Mucosa of descending colon (tissue), 3 donors: ENCODE measurements around the gene PLXNA2. TPM values are rescaled to one million over a fixed set of nuclear protein-coding genes. Genes with fewer than 3 reads are reported as not detected.

Experiments
- ATAC-seq: fragments of 200-7000 bp; cut with Tn5 transposase; one replicate; pipeline ENCODE4 v1.9.1; 2020; ENCODE audit warnings: mild to moderate bottlenecking, moderate library complexity
- DNase-seq, 3 donors: peaks; one replicate each; pipeline ENCODE4 v3.0.0-alpha.2; 2020
- H3K36me3 ChIP-seq: fragments of 200-600 bp; one replicate; pipeline ENCODE4 v1.8.0; 2021; ENCODE audit warnings: low read depth, mild to moderate bottlenecking
- H3K4me1 ChIP-seq: fragments of 200-600 bp; one replicate; pipeline ENCODE4 v1.8.0; 2021; ENCODE audit warnings: low read depth, mild to moderate bottlenecking
- H3K4me3 ChIP-seq: fragments of 200-600 bp; one replicate; pipeline ENCODE4 v1.8.0; 2021; ENCODE audit warnings: mild to moderate bottlenecking
- H3K9me3 ChIP-seq: fragments of 200-600 bp; one replicate; pipeline ENCODE4 v1.8.0; 2021; ENCODE audit warnings: mild to moderate bottlenecking
- intact Hi-C, 2 donors: fragments of 100-400 bp; cut with DNase I in 1 of 2; cut with micrococcal nuclease in 1 of 2; formaldehyde crosslinking; loops; one replicate each; pipeline versions ENCODE4 v1.11.0 to v1.11.1; 2022; cut with DNase I, micrococcal nuclease
- total RNA-seq, 3 donors: library from RNA; stranded (reverse); fragmentation: NEBNext Ultra II Directional in 2 of 3; extraction: Animal tissue kit (Norgen Biotek cat#: 25700) in 2 of 3; gene quantifications; one replicate each; pipeline versions ENCODE4 v1.2.1 to v1.2.4, GENCODE V29; 2021 to 2023
- TF ChIP-seq, protein P1 (sequence below): fragments of 200-600 bp; IDR thresholded peaks from one replicate; pipeline ENCODE4 v1.8.0; 2022; ENCODE audit warnings: antibody characterized with exemption, mild to moderate bottlenecking
- donor health status: DM: no; HTN: no; CAD: no; lungs with moderate emphysema.
- donor health status: DM: no; HTN: no; CAD: no.
- donor health status: DM: no; HTN: yes; CAD: no.

Gene PLXNA2
- total RNA-seq, 3 donors from 2014 or later = 65.5 to 127 (median 70.6) TPM

DNA sequence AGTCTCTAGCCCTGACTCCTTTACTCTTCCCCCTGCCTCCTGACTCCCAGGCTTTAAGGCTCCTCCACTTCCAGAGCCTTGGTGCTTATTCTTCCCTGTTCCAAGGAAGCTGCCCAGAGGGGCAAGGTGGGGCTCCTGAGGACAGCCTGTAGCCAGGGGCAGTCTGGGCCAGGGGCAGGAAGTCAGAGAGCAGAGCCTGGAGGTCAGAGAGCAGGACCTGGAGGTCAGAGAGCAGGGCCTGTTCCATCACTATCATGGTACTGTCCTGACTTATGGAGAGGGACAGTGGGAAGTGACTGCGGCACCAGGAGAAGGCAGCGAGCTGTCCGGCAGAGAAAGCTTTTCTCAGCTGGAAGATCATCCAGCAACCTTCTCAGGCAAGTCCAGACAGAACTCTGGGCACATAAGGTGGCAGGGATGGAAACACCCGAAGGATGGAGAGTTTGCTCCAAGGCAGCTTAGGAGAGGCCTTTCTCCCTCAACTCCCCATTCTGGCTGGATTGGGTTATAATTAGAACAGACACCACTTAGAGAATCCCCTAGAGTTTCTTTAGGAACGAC is 25.0 kb downstream of the PLXNA2 start:
- H3K9me3 ChIP-seq = no peaks in the 10 kb centered on the region
- no peak for DNase-seq
- TF ChIP-seq, protein P1, sequence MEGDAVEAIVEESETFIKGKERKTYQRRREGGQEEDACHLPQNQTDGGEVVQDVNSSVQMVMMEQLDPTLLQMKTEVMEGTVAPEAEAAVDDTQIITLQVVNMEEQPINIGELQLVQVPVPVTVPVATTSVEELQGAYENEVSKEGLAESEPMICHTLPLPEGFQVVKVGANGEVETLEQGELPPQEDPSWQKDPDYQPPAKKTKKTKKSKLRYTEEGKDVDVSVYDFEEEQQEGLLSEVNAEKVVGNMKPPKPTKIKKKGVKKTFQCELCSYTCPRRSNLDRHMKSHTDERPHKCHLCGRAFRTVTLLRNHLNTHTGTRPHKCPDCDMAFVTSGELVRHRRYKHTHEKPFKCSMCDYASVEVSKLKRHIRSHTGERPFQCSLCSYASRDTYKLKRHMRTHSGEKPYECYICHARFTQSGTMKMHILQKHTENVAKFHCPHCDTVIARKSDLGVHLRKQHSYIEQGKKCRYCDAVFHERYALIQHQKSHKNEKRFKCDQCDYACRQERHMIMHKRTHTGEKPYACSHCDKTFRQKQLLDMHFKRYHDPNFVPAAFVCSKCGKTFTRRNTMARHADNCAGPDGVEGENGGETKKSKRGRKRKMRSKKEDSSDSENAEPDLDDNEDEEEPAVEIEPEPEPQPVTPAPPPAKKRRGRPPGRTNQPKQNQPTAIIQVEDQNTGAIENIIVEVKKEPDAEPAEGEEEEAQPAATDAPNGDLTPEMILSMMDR = no peak
- H3K4me1 ChIP-seq = no peaks in the 10 kb centered on the region
- no peak overlapping the region for H3K4me3 ChIP-seq
- peaks cover 5% of the 10 kb centered on the region for H3K36me3 ChIP-seq
- no peak for ATAC-seq
- intact Hi-C loops = no loop called here

DNA sequence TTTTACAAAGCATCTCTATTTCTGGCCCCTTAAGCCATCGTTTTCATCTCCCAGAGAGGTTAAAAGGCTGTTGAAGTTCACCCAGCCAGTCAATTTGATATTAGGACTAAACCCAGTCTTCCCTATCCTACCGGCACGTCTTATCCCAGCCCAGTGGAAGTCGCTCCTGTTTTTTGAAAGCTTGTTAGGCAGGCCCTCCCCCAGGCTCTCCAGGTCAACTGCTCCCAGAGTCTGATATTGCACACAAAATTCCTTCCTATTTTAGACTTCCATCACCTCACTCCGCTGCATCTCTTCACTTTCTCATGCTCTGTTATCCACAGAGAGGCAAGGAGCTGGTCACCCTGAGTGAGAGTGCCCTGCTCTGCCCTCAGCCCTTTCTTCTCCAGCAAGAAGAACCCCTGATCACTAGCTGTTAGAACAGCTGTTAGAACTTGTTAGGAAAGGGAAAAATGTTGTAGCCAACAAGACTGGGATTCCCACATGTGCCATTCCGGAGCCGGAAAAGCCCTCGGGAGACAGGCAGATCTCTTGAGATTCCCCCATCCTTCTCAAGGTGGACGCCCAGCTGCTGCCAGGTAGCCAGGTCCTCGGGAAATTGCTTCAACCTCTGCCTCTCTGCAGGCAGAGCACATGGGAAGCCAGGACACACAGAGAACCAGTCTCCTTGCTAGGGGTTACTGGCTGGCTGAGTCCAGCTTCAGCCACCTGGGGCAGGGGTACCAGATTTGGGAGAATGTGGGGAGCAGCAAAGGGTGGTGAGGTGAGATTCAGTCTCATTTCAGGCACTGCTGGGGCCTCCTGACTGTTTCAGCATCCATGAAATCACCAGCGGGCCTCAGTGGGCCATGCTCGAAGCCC is 25.7 kb downstream of the PLXNA2 start:
- TF ChIP-seq, protein P1 = no peak
- intact Hi-C loops = no loop called here
- H3K36me3 ChIP-seq = peaks cover 5% of the 10 kb centered on the region
- no peaks in the 10 kb centered on the region for H3K9me3 ChIP-seq
- DNase-seq (no peak), ATAC-seq (no peak)
- no peak overlapping the region for H3K4me3 ChIP-seq
- no peaks in the 10 kb centered on the region for H3K4me1 ChIP-seq

DNA sequence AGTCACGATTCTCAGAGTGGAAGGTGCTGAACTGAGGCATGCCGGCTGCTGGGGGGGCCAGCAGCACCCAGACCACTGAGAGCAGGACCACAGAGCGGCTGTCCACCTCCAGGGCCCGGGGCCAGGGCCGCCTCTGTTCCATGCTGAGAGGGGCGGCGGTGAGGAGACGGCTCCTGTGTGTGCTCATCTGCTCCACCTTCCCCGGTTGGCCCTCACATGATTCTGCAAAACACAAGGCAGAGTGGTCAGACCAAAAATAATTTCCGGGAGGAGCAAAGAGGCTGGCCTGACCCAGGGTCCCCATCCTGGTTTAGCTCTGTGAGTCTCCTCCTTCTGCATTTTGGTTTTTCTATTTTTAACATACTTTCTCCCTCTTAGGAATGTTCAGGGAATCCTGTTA is 26.4 kb downstream of the PLXNA2 start:
- intact Hi-C loops = no loop called here
- TF ChIP-seq, protein P1 = no peak
- no peak overlapping the region for H3K4me3 ChIP-seq
- H3K36me3 ChIP-seq = peaks cover 5% of the 10 kb centered on the region
- H3K4me1 ChIP-seq = no peaks in the 10 kb centered on the region
- no peaks in the 10 kb centered on the region for H3K9me3 ChIP-seq
- ATAC-seq (no peak), DNase-seq (no peak)

DNA sequence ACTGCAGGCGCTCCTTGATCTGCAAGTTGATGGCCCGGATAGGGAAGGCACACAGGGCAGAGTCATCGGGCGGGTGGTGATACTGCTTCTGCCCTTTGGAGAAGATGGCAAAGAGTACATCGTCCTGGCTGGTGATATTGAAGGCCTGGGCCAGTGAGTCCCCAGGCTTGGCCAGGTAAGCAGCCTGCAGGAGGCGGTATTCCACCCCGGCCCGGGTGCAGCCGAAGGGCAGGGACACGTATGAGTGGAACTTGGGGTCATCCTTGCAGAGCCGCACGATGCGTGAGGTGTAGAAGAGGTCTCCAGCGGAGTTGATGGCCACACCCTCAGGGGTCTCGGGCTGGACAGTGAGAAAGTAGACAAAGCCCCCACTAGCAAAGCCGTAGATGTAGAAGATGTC is 27.4 kb downstream of the PLXNA2 start:
- no peak overlapping the region for H3K4me3 ChIP-seq
- intact Hi-C loops = no loop called here
- DNase-seq (no peak), ATAC-seq (no peak)
- peaks cover 5% of the 10 kb centered on the region for H3K36me3 ChIP-seq
- H3K9me3 ChIP-seq = no peaks in the 10 kb centered on the region
- TF ChIP-seq, protein P1 = no peak
- no peaks in the 10 kb centered on the region for H3K4me1 ChIP-seq

DNA sequence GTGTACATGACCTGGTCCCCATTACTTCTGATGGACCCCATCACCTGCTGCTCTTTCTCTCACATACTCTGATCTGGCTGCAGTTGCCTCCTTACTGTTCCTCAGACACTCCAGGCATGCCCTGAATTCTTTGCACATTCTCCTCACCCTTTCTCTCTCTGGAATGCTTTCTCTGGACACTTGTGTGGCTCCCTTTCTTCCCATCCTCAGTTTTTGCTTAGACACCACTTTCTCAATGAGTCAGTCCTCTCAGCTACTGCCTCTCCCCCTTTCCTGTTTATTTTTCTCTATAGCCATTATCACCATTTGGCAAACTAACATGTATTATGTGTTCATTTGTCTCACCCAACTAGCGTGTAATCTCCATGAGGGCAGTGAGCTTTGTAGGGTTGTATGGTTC is 28.1 kb downstream of the PLXNA2 start:
- TF ChIP-seq, protein P1 = no peak
- H3K4me3 ChIP-seq = no peak overlapping the region
- H3K4me1 ChIP-seq = no peaks in the 10 kb centered on the region
- no peak for DNase-seq
- ATAC-seq = no peak
- intact Hi-C loops = no loop called here
- H3K9me3 ChIP-seq = no peaks in the 10 kb centered on the region
- peaks cover 5% of the 10 kb centered on the region for H3K36me3 ChIP-seq
